ENCODE data around the gene SLC6A13. TPM values are rescaled to one million over a fixed set of nuclear protein-coding genes. Genes with fewer than 3 reads are reported as not detected.
A peak's percentile ranks its signal among the peaks of the same experiment; 100 is the strongest.

The SLC6A13 gene
- total and polyA plus RNA-seq, 7 donors: 0.07 to 1.6 (median 0.50) TPM; not detected in 1

DNA sequence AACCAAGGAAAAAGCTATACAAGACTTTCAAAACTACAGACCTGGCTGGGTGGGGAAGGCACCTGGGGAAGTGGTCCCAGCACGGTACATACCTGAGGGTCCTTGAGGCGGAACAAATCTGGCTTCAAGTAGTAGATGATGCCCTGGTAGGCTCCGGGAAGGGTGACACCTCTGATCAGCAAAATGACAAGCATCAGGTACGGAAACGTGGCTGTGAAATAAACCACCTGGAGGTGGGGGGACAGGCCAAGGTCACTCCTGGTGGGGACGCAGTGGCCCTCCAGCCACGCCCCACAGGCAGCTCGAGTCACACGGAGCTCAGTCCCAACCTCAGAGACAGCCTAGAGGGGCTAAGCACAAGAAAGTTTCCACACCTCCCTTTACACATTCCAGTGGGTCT lies 63.9 kb downstream of the SLC6A13 start:
- Histone ChIP-seq H3K4me1 (peaks cover 12% of the 10 kb centered on the region), H3K4me3 (no peak overlapping the region), H3K36me3 (ENCODE audit: insufficient read depth in 1 of 2, low read depth in 1 of 2) (no peaks in the 10 kb centered on the region), H3K9me3 (no peaks in the 10 kb centered on the region), H3K27ac (no peak overlapping the region), H3K27me3 (ENCODE audit: insufficient read depth in 3 of 3, low read length in 2 of 3) (no peaks in the 10 kb centered on the region)
- peak in 1 of 2 donors; percentile 26 for DNase-seq
- TF ChIP-seq, protein P1, sequence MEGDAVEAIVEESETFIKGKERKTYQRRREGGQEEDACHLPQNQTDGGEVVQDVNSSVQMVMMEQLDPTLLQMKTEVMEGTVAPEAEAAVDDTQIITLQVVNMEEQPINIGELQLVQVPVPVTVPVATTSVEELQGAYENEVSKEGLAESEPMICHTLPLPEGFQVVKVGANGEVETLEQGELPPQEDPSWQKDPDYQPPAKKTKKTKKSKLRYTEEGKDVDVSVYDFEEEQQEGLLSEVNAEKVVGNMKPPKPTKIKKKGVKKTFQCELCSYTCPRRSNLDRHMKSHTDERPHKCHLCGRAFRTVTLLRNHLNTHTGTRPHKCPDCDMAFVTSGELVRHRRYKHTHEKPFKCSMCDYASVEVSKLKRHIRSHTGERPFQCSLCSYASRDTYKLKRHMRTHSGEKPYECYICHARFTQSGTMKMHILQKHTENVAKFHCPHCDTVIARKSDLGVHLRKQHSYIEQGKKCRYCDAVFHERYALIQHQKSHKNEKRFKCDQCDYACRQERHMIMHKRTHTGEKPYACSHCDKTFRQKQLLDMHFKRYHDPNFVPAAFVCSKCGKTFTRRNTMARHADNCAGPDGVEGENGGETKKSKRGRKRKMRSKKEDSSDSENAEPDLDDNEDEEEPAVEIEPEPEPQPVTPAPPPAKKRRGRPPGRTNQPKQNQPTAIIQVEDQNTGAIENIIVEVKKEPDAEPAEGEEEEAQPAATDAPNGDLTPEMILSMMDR (IDR thresholded peaks at IDR 0.05): no peak
- intact Hi-C loops (cut with DNase I): no loop called here
- WGBS, 3 donors: 65 to 70% (median 67%) methylated on average over 9 of the region's 9 CpGs
- no peak for ATAC-seq

GRCh38 chr12:197911-198695 lies 64.5 kb downstream of the SLC6A13 start:
- intact Hi-C loops (cut with DNase I): no loop called here
- DNase-seq (peak in 1 of 2 donors; percentile 39), ATAC-seq (no peak)
- Histone ChIP-seq H3K27ac (no peak overlapping the region), H3K9me3 (no peaks in the 10 kb centered on the region), H3K36me3 (ENCODE audit: insufficient read depth in 1 of 2, low read depth in 1 of 2) (no peaks in the 10 kb centered on the region), H3K27me3 (ENCODE audit: insufficient read depth in 3 of 3, low read length in 2 of 3) (no peaks in the 10 kb centered on the region), H3K4me3 (no peak overlapping the region), H3K4me1 (peaks cover 9% of the 10 kb centered on the region)
- WGBS, 3 donors: 93 to 94% (median 93%) methylated on average over 8 to 11 of the region's 11 CpGs
- TF ChIP-seq, protein P1 (IDR thresholded peaks at IDR 0.05): no peak

DNA sequence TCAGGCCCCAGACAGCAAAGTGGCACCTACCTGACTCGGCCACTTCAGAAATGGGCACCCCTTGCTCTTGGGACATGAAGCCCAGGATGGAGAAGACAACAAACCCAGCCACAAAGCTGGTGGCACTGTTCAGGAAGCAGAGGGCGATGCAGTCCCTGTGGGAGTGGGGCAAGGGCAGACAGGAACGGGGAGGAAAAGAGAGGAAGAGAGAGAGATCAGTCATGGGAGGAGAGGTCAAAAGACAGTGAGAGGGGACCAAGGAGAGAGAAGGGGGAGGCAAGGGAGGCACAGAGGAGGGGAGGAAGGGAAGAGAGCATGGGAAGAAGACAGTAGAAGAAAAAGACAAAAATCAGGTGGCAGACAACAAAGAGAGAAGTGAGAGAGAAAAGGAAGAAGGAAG lies 65.3 kb downstream of the SLC6A13 start:
- intact Hi-C loops (cut with DNase I): no loop called here
- WGBS, 3 donors: 78 to 84% (median 82%) methylated on average over 3 of the region's 3 CpGs
- no peaks in the 10 kb centered on the region for H3K27me3 ChIP-seq (ENCODE audit: insufficient read depth in 3 of 3, low read length in 2 of 3)

GRCh38 chr12:196436-196835 lies 66.2 kb downstream of the SLC6A13 start:
- Histone ChIP-seq H3K4me1 (no peaks in the 10 kb centered on the region), H3K4me3 (no peak overlapping the region), H3K36me3 (ENCODE audit: insufficient read depth in 1 of 2, low read depth in 1 of 2) (no peaks in the 10 kb centered on the region), H3K27me3 (ENCODE audit: insufficient read depth in 3 of 3, low read length in 2 of 3) (no peaks in the 10 kb centered on the region), H3K27ac (no peak overlapping the region), H3K9me3 (no peaks in the 10 kb centered on the region)
- ATAC-seq: no peak
- intact Hi-C loops (cut with DNase I): no loop called here
- WGBS, 3 donors: 65 to 70% (median 65%) methylated on average over 4 of the region's 4 CpGs
- TF ChIP-seq, protein P1 (IDR thresholded peaks at IDR 0.05): no peak
- DNase-seq: peak in 1 of 2 donors; percentile 18

More for the DNA sequence above, 65.3 kb downstream of the SLC6A13 start:
- DNase-seq (no peak), ATAC-seq (no peak)
- TF ChIP-seq, protein P1 (IDR thresholded peaks at IDR 0.05): no peak
- Histone ChIP-seq H3K4me3 (no peak overlapping the region), H3K4me1 (peaks cover 6% of the 10 kb centered on the region), H3K9me3 (no peaks in the 10 kb centered on the region), H3K27ac (no peak overlapping the region), H3K36me3 (ENCODE audit: insufficient read depth in 1 of 2, low read depth in 1 of 2) (no peaks in the 10 kb centered on the region)
